ENCODE results near the gene TBC1D24.

Gene TBC1D24

DNA sequence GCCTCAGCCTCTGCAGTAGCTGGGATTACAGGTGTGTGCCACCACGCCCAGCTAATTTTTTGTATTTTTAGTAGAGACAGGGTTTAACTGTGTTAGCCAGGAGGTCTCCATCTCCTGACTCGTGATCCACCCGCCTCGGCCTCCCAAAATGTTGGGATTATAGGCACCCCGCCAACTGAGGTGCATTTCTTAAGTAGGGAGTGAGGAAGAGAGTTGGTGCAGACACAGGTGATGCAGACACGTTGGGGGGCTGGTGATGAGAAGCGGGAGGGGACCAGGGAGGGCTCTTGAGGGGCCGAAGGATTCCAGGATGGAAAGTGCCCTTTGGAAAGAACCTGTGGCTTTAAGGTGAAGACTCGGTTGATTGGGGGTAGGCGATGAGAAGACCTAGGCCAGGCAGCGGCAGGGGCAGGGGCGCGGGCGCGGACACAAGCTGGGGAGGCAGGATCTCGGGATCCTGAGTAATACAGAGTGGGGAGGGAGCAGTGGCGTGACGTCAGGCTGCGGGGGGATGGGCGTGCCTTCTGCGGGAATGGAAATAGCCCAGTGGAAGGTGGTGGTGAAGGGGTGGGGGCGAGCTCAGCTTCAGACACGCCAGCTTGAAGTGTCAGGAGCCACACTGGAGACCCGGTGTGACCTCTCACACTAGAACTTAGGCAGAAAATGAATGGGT lies 36.3 kb downstream of the TBC1D24 start:
- Histone ChIP-seq H3K36me3 (ENCODE audit: low read length) (no peaks in the 10 kb centered on the region), H2AFZ (ENCODE audit: low read depth, low read length, severe bottlenecking) (no peak overlapping the region), H3K9me3 (ENCODE audit: insufficient read depth, low read length) (no peaks in the 10 kb centered on the region), H4K20me1 (ENCODE audit: low read depth, low read length) (no peaks in the 10 kb centered on the region), H3K27ac (ENCODE audit: low read depth, low read length) (no peak overlapping the region), H3K4me2 (ENCODE audit: low read depth, low read length, poor library complexity, severe bottlenecking) (no peak overlapping the region), H3K79me2 (ENCODE audit: insufficient read depth, low read length) (peaks cover 24% of the 10 kb centered on the region), H3K9me2 (replicated peaks; ENCODE audit: insufficient read depth, low read length) (no peaks in the 10 kb centered on the region), H3K4me3 (ENCODE audit: insufficient read depth, low read length, poor library complexity, severe bottlenecking) (no peak overlapping the region), H3F3A (ENCODE audit: insufficient read depth) (0 out of 2 replicates have a peak, but pooled peaks cover 3% of the 10 kb centered on the region), H3K9ac (ENCODE audit: low read length) (no peak overlapping the region), H3K27me3 (ENCODE audit: low read length) (no peaks in the 10 kb centered on the region)
- TF ChIP-seq EZH2phosphoT487 (conservative IDR thresholded peaks at IDR 0.05; ENCODE audit: low read length) = no peak
- TF ChIP-seq, protein P1, sequence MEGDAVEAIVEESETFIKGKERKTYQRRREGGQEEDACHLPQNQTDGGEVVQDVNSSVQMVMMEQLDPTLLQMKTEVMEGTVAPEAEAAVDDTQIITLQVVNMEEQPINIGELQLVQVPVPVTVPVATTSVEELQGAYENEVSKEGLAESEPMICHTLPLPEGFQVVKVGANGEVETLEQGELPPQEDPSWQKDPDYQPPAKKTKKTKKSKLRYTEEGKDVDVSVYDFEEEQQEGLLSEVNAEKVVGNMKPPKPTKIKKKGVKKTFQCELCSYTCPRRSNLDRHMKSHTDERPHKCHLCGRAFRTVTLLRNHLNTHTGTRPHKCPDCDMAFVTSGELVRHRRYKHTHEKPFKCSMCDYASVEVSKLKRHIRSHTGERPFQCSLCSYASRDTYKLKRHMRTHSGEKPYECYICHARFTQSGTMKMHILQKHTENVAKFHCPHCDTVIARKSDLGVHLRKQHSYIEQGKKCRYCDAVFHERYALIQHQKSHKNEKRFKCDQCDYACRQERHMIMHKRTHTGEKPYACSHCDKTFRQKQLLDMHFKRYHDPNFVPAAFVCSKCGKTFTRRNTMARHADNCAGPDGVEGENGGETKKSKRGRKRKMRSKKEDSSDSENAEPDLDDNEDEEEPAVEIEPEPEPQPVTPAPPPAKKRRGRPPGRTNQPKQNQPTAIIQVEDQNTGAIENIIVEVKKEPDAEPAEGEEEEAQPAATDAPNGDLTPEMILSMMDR (IDR thresholded peaks at IDR 0.05; ENCODE audit: insufficient read depth, low read length, poor library complexity, severe bottlenecking) = no peak

DNA sequence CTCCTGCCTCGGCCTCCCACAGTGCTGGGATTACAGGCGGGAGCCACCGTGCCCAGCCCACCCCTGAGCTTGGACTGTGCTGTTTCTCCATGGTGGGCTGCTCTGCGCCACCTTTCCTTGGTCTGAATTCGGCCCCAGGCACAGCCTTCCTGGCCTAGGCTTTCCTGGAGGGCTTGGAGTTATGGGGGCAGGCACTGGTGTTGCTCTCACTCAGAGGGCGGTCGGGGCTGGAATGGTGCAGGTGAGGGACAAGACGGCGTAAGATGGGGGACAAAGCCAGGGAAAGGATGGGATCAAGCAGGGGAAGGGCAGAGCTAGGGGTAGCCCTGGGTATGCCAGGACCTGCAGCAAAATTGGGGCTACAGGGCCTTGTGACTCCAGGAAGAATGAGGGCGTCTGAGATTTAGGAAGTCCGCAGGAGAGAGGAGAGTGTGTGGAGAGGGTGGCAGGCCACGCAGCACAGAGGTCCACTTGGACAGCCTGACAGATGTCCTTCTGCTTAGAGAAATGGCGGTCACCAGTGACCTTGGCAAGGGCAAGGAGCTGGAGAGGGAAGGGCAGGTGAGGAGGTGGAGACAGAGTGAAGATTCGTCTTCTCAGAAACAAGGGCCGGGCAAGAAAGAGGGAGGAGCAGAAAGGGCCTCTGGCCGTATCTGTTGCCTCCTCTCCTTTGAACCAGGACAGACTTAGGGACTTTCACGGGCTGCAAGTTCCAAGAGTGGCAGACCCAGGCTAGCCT lies 37.2 kb downstream of the TBC1D24 start:
- H3F3A ChIP-seq (ENCODE audit: insufficient read depth) = 0 out of 2 replicates have a peak, but pooled peaks cover 3% of the 10 kb centered on the region
- H3K36me3 ChIP-seq (ENCODE audit: low read length) = no peaks in the 10 kb centered on the region
- H3K9me2 ChIP-seq (replicated peaks; ENCODE audit: insufficient read depth, low read length) = no peaks in the 10 kb centered on the region
- no peak overlapping the region for H2AFZ ChIP-seq (ENCODE audit: low read depth, low read length, severe bottlenecking)
- no peak overlapping the region for H3K4me3 ChIP-seq (ENCODE audit: insufficient read depth, low read length, poor library complexity, severe bottlenecking)
- H3K27ac ChIP-seq (ENCODE audit: low read depth, low read length) = no peak overlapping the region
- H3K27me3 ChIP-seq (ENCODE audit: low read length) = no peaks in the 10 kb centered on the region
- H4K20me1 ChIP-seq (ENCODE audit: low read depth, low read length) = no peaks in the 10 kb centered on the region
- peaks cover 33% of the 10 kb centered on the region for H3K79me2 ChIP-seq (ENCODE audit: insufficient read depth, low read length)
- H3K9ac ChIP-seq (ENCODE audit: low read length) = no peak overlapping the region
- no peak overlapping the region for H3K4me2 ChIP-seq (ENCODE audit: low read depth, low read length, poor library complexity, severe bottlenecking)
- no peak for TF ChIP-seq EZH2phosphoT487 (conservative IDR thresholded peaks at IDR 0.05; ENCODE audit: low read length)
- TF ChIP-seq, protein P1 (IDR thresholded peaks at IDR 0.05; ENCODE audit: insufficient read depth, low read length, poor library complexity, severe bottlenecking) = no peak
- no peaks in the 10 kb centered on the region for H3K9me3 ChIP-seq (ENCODE audit: insufficient read depth, low read length)

DNA sequence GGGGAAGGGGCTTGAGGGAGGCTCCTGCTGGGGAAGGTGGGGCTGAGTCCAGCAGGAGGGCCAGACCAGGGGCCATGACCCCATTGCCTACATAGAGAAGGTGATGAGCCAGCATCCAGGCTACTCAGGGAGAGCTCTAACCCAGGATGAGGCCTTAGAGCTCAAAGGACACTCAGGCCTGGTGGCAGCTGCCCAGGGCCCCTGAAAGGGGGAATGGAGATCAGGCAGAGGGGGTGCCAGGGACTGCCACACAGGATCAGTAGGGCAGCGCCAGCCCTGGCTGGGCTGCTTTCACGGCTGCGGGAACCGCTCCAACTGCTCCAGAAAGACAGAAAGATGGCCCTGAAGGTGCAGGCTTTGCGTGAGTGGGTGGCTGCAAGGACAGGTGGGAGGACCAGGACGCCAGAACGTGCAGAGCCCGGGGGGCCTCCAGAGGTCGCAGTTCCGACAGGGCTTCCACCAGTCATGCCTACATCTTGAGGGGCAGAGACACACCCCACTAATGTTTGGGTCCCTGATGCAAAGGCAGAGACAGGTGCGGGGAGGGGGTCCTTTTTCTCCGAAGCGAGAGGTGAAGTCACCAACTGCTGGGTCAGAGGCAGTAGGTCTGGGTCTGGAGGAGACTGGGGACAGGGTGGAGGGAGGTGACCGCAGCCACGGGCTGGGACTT lies 37.9 kb downstream of the TBC1D24 start:
- peak overlapping the region; percentile 82 for H2AFZ ChIP-seq (ENCODE audit: low read depth, low read length, severe bottlenecking)
- no peaks in the 10 kb centered on the region for H3K9me2 ChIP-seq (replicated peaks; ENCODE audit: insufficient read depth, low read length)
- H3K27me3 ChIP-seq (ENCODE audit: low read length) = no peaks in the 10 kb centered on the region
- H3K36me3 ChIP-seq (ENCODE audit: low read length) = no peaks in the 10 kb centered on the region
- TF ChIP-seq, protein P1 (IDR thresholded peaks at IDR 0.05; ENCODE audit: insufficient read depth, low read length, poor library complexity, severe bottlenecking) = peak; percentile 35
- TF ChIP-seq EZH2phosphoT487 (conservative IDR thresholded peaks at IDR 0.05; ENCODE audit: low read length) = no peak
- no peaks in the 10 kb centered on the region for H3K9me3 ChIP-seq (ENCODE audit: insufficient read depth, low read length)
- no peaks in the 10 kb centered on the region for H4K20me1 ChIP-seq (ENCODE audit: low read depth, low read length)
- H3K4me3 ChIP-seq (ENCODE audit: insufficient read depth, low read length, poor library complexity, severe bottlenecking) = peak overlapping the region; percentile 97
- 0 out of 2 replicates have a peak, but pooled peaks cover 3% of the 10 kb centered on the region for H3F3A ChIP-seq (ENCODE audit: insufficient read depth)
- peak overlapping the region; percentile 90 for H3K4me2 ChIP-seq (ENCODE audit: low read depth, low read length, poor library complexity, severe bottlenecking)
- H3K79me2 ChIP-seq (ENCODE audit: insufficient read depth, low read length) = peaks cover 40% of the 10 kb centered on the region
- peak overlapping the region; percentile 95 for H3K9ac ChIP-seq (ENCODE audit: low read length)
- peak overlapping the region; percentile 87 for H3K27ac ChIP-seq (ENCODE audit: low read depth, low read length)

Measured in SU-DHL-6 (cell line).